K562 (cell line): ENCODE measurements around the gene GTPBP6. TPM values are rescaled to one million over a fixed set of nuclear protein-coding genes. Genes with fewer than 3 reads are reported as not detected.

Experiments
- ATAC-seq: fragments of 200-7000 bp; cut with Tn5 transposase; 3 replicates; pipeline ENCODE4 v1.9.1; 2020; ENCODE audit warnings: moderate library complexity
- BruUV-seq: library from RNA; stranded (reverse); fragments of 400-500 nt; replicated peaks from 2 replicates; lab custom pipeline; 2021; lab: Mats Ljungman, UMichigan
- CTCF ChIA-PET: fragments of 300-600 bp; formaldehyde crosslinking; extraction: SDS; loops from one replicate; lab custom pipeline; 2021; ENCODE audit warnings: low intra/inter-chr PET ratio; lab: Yijun Ruan, JAX
- POLR2A ChIA-PET: fragments of 300-600, 350-650 bp; sonication (Branson Sonifier 250); formaldehyde crosslinking; extraction: SDS; loops from one replicate; lab custom pipeline; 2021; ENCODE audit warnings: antibody characterized with exemption, inconsistent platforms; lab: Yijun Ruan, JAX
- DNase-seq, 4 experiments: peaks; one replicate each; pipeline versions ENCODE4 v3.0.0 to v3.0.0-alpha.2; 2011 to 2018; ENCODE audit warnings: low spot score in 3 of 4, mixed read lengths in 3 of 4; ENCODE audit errors: extremely low read depth in 1 of 4
- FAIRE-seq: peaks from 2 replicates; lab custom pipeline; 2011; peaks lifted over from hg19 to GRCh38; lab: Jason Lieb, UNC
- H2AFZ ChIP-seq: 2 replicates; pipeline ENCODE4 v1.6.0; 2011; ENCODE audit warnings: low read depth, low read length, control low read depth, inconsistent platforms
- H3K27ac ChIP-seq: fragments of 200-600 bp; 3 replicates; pipeline ENCODE4 v1.8.0; 2011; ENCODE audit warnings: low read depth, mild to moderate bottlenecking, control low read depth, inconsistent platforms, low read length, moderate library complexity, mixed read lengths; ENCODE audit errors: extremely low read depth
- H3K27me3 ChIP-seq, 2 experiments: fragments of 300-600 bp in 1 of 2; 2 replicates in 1 of 2; 3 replicates in 1 of 2; pipeline versions ENCODE4 v1.6.0 to v1.8.0; 2011; ENCODE audit warnings: inconsistent platforms in 2 of 2, low read length in 2 of 2, mild to moderate bottlenecking in 1 of 2, mixed read lengths in 1 of 2, moderate library complexity in 1 of 2; ENCODE audit not compliant: control insufficient read depth in 2 of 2, insufficient read depth in 2 of 2
- H3K36me3 ChIP-seq: fragments of 300-600 bp; 3 replicates; pipeline ENCODE4 v1.8.0; 2011; ENCODE audit warnings: mild to moderate bottlenecking, low read length, inconsistent platforms; ENCODE audit not compliant: control insufficient read depth, insufficient read depth
- H3K4me1 ChIP-seq, 2 experiments: fragments of 200-600 bp in 1 of 2; replicated peaks in 1 of 2; 2 replicates in 1 of 2; 3 replicates in 1 of 2; pipeline versions ENCODE4 v1.5.1 to v1.8.0; 2011; ENCODE audit warnings: inconsistent platforms in 2 of 2, low read length in 2 of 2, mild to moderate bottlenecking in 1 of 2, mixed read lengths in 1 of 2, moderate library complexity in 1 of 2; ENCODE audit not compliant: control insufficient read depth in 2 of 2, insufficient read depth in 2 of 2
- H3K4me2 ChIP-seq: 2 replicates; pipeline ENCODE4 v1.6.1; 2011; ENCODE audit warnings: low read length, control low read depth, inconsistent platforms, mixed read lengths; ENCODE audit not compliant: insufficient read depth
- H3K4me3 ChIP-seq: fragments of 200-600 bp; sonication (generic), shearing (Covaris generic); 2 replicates; pipeline ENCODE4 v1.5.1; 2016; ENCODE audit warnings: control low read depth, inconsistent platforms
- H3K79me2 ChIP-seq: fragments of 200-600 bp; 3 replicates; pipeline ENCODE4 v1.8.0; 2011; ENCODE audit warnings: low read length, inconsistent platforms; ENCODE audit not compliant: control insufficient read depth, insufficient read depth
- H3K9ac ChIP-seq, 2 experiments: 2 replicates each; pipeline versions ENCODE4 v1.6.0 to v1.6.1; 2011; ENCODE audit warnings: low read depth in 2 of 2, low read length in 2 of 2, control low read depth in 1 of 2, inconsistent platforms in 1 of 2, mild to moderate bottlenecking in 1 of 2, mixed read lengths in 1 of 2; ENCODE audit not compliant: insufficient read depth in 1 of 2
- H3K9me1 ChIP-seq: one replicate; pipeline ENCODE4 v1.6.0; 2011; ENCODE audit warnings: inconsistent platforms, mild to moderate bottlenecking, low read length, moderate library complexity; ENCODE audit not compliant: control insufficient read depth, insufficient read depth
- H3K9me3 ChIP-seq: replicated peaks from 2 replicates; pipeline ENCODE4 v1.5.1; 2011; ENCODE audit warnings: low read depth, low read length, inconsistent platforms; ENCODE audit not compliant: control insufficient read depth, insufficient read depth
- H4K20me1 ChIP-seq: replicated peaks from 2 replicates; pipeline ENCODE4 v1.6.1; 2011; ENCODE audit warnings: low read length, inconsistent platforms, mixed read lengths; ENCODE audit not compliant: control insufficient read depth, insufficient read depth
- BCLAF1 ChIP-seq, 2 experiments: fragments of 450-650 bp in 1 of 2; IDR thresholded peaks; 2 replicates each; pipeline ENCODE4 v1.6.1; 2011 to 2017; ENCODE audit warnings: low read depth in 2 of 2, antibody characterized with exemption in 1 of 2, borderline replicate concordance in 1 of 2, low read length in 1 of 2, mild to moderate bottlenecking in 1 of 2, mixed read lengths in 1 of 2; ENCODE audit not compliant: control insufficient read depth in 1 of 2
- BRD4 ChIP-seq: fragments of 200-600 bp; sonication (generic); IDR thresholded peaks from 2 replicates; pipeline ENCODE4 v1.6.1; 2017; ENCODE audit warnings: inconsistent platforms
- HDAC1 ChIP-seq, 2 experiments: fragments of 450-650 bp; IDR thresholded peaks; 2 replicates each; pipeline ENCODE4 v1.6.1; 2016 to 2017; ENCODE audit warnings: inconsistent platforms in 1 of 2, mild to moderate bottlenecking in 1 of 2, moderate library complexity in 1 of 2
- HMGXB4 ChIP-seq: sonication (generic); formaldehyde crosslinking; IDR thresholded peaks from 2 replicates; pipeline ENCODE4 v1.8.1; 2023; ENCODE audit warnings: mild to moderate bottlenecking, missing genetic modification reagents
- MXD1 ChIP-seq: fragments of 250-450 bp; sonication (Bioruptor Pico); IDR thresholded peaks from 2 replicates; pipeline ENCODE4 v1.8.0; 2021; ENCODE audit warnings: borderline replicate concordance, mild to moderate bottlenecking, moderate library complexity; ENCODE audit not compliant: poor library complexity, severe bottlenecking
- PCBP1 ChIP-seq: fragments of 200-400 bp; formaldehyde crosslinking; IDR thresholded peaks from 2 replicates; pipeline ENCODE4 v1.6.1; 2018; ENCODE audit warnings: mild to moderate bottlenecking, low read depth, low read length; ENCODE audit not compliant: poor library complexity, severe bottlenecking
- ZNF217 ChIP-seq: sonication (generic); formaldehyde crosslinking; IDR thresholded peaks from 2 replicates; pipeline ENCODE4 v1.8.0; 2022; ENCODE audit warnings: mild to moderate bottlenecking, missing genetic modification reagents
- ZNF431 ChIP-seq: sonication (generic); formaldehyde crosslinking; IDR thresholded peaks from 2 replicates; pipeline ENCODE4 v1.8.0; 2022; ENCODE audit warnings: mild to moderate bottlenecking, missing genetic modification reagents
- ZNF778 ChIP-seq: fragments of 450-650 bp; formaldehyde crosslinking; IDR thresholded peaks from 2 replicates; pipeline ENCODE4 v1.4.0; 2020; ENCODE audit warnings: mild to moderate bottlenecking, moderate library complexity
- ZSCAN32 ChIP-seq: fragments of 450-650 bp; formaldehyde crosslinking; IDR thresholded peaks from 2 replicates; pipeline ENCODE4 v1.4.0; 2020; ENCODE audit warnings: mild to moderate bottlenecking, moderate library complexity
- WGBS: fragments of 100-300 bp; shearing (Covaris generic); methylation state at CpG from one replicate; pipeline ENCODE4 v1.1.6; 2016; ENCODE audit warnings: low coverage, mixed read lengths; ENCODE audit not compliant: insufficient coverage; ENCODE audit errors: missing lambda C conversion rate; 5-methylcytosine and 5-hydroxymethylcytosine counted together
- in situ Hi-C: fragments of 300-500 bp; cut with MboI; formaldehyde crosslinking; loops from 4 replicates; pipeline ENCODE4 v1.15.0; 2018; ENCODE audit warnings: inconsistent platforms, mixed read lengths
- intact Hi-C: fragments of 100-400 bp; cut with micrococcal nuclease; formaldehyde crosslinking; loops from 2 replicates; pipeline ENCODE4 v1.14.2; 2022
- polyA plus RNA-seq, 8 experiments: library from polyadenylated mRNA; depleted of rRNA in 4 of 8; stranded (reverse) in 5 of 8; unstranded in 3 of 8; fragments of >200 nt; fragmentation: Nextera tagmentation in 2 of 8; fragmentation: Illumina TruSeq in 1 of 8; extraction: Ambion mirVana in 2 of 8; extraction: Trizol in 1 of 8; gene quantifications; 2 replicates each; pipeline versions ENCODE4 v1.2.1 to v1.2.3, GENCODE V29; 2011 to 2014; ENCODE audit warnings: inconsistent platforms in 1 of 8, missing spikeins in 1 of 8
- total RNA-seq, 7 experiments: library from RNA; depleted of rRNA in 6 of 7; stranded (reverse); fragments of >200 nt in 6 of 7; fragmentation: Illumina TruSeq in 2 of 7; extraction: Trizol in 2 of 7; gene quantifications; 2 replicates each; pipeline versions ENCODE4 v1.2.1 to v1.2.3, GENCODE V29; 2011 to 2021; ENCODE audit warnings: low replicate concordance in 1 of 7
- TF ChIP-seq, protein P1 (sequence below): fragments of 250-450 bp; sonication (Bioruptor Pico); IDR thresholded peaks from 2 replicates; pipeline ENCODE4 v1.5.0; 2021
- TF ChIP-seq, protein P2 (sequence below): fragments of 450-650 bp; conservative IDR thresholded peaks from 2 replicates; pipeline ENCODE4 v1.6.1; 2016; ENCODE audit warnings: missing genetic modification characterization, low read depth, mild to moderate bottlenecking, missing compliant biosample characterization, moderate library complexity

Gene GTPBP6
- total and polyA plus RNA-seq, 9 of the 15 experiments (the other 6 are each of a cell fraction or from before 2014, with no cell fraction given), result 0.24 to 35.2 (median 8.0) TPM

- intact Hi-C loops (no loop called here), in situ Hi-C loops (no loop called here)
- ChIA-PET CTCF (no interaction called here), POLR2A (no interaction called here)
- H3K9me3 ChIP-seq, result no peaks in the 10 kb centered on the region
- 78% methylated on average over 11 of the region's 33 CpGs for WGBS
- no peaks in the 10 kb centered on the region for H3K9me1 ChIP-seq
- H3K27ac ChIP-seq, result no peak overlapping the region
- no peaks in the 10 kb centered on the region for H3K79me2 ChIP-seq
- H2AFZ ChIP-seq, result no peak overlapping the region
- H4K20me1 ChIP-seq, result no peaks in the 10 kb centered on the region
- no peak overlapping the region for H3K4me3 ChIP-seq
- ATAC-seq (no peak), DNase-seq (no peak), FAIRE-seq (no peak)
- BruUV-seq, result no TSS peak
- peaks cover 0 to 3% of the 10 kb centered on the region in 2 experiments; a peak in 2 of 5 replicates for H3K4me1 ChIP-seq
- no peaks in the 10 kb centered on the region for H3K36me3 ChIP-seq
- no peak overlapping the region for H3K4me2 ChIP-seq
- no peak overlapping the region for H3K9ac ChIP-seq
- no peaks in the 10 kb centered on the region for H3K27me3 ChIP-seq
- TF ChIP-seq HDAC1 (IDR thresholded peaks at IDR 0.05), result no peak
- TF ChIP-seq, protein P1, sequence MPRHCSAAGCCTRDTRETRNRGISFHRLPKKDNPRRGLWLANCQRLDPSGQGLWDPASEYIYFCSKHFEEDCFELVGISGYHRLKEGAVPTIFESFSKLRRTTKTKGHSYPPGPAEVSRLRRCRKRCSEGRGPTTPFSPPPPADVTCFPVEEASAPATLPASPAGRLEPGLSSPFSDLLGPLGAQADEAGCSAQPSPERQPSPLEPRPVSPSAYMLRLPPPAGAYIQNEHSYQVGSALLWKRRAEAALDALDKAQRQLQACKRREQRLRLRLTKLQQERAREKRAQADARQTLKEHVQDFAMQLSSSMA, result no peak
- TF ChIP-seq, protein P2, sequence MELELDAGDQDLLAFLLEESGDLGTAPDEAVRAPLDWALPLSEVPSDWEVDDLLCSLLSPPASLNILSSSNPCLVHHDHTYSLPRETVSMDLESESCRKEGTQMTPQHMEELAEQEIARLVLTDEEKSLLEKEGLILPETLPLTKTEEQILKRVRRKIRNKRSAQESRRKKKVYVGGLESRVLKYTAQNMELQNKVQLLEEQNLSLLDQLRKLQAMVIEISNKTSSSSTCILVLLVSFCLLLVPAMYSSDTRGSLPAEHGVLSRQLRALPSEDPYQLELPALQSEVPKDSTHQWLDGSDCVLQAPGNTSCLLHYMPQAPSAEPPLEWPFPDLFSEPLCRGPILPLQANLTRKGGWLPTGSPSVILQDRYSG (tag), result no peak
- no peak for TF ChIP-seq ZNF217 (CRISPR knock-in tag)
- no peak for TF ChIP-seq ZNF431
- no peak for TF ChIP-seq ZNF778 (CRISPR knock-in tag)
- no peak for TF ChIP-seq MXD1 (CRISPR knock-in tag)
- TF ChIP-seq BRD4, result no peak
- no peak for TF ChIP-seq HMGXB4
- no peak for TF ChIP-seq PCBP1
- no peak for TF ChIP-seq BCLAF1 (IDR thresholded peaks at IDR 0.05; ENCODE audit: borderline replicate concordance in 1 of 2, control insufficient read depth in 1 of 2, low read depth in 2 of 2, low read length in 1 of 2)
- TF ChIP-seq ZSCAN32, result no peak
Observed at GRCh38 chrX:332916-333610, 14.5 kb upstream of the GTPBP6 start.
